GM21576 (cell line): ENCODE data around the gene ATE1.
"Not testable (repeated sequence)": the region's sequence is repeated elsewhere in the genome, so short reads cannot be mapped to it uniquely, and the experiment has no call there.

Experiments
- ATAC-seq: cut with Tn5 transposase; IDR thresholded peaks from one replicate; pipeline ENCODE4 v1.9.1; 2021; ENCODE audit warnings: mild to moderate bottlenecking, moderate library complexity; ENCODE audit not compliant: unreplicated experiment

Gene ATE1

DNA sequence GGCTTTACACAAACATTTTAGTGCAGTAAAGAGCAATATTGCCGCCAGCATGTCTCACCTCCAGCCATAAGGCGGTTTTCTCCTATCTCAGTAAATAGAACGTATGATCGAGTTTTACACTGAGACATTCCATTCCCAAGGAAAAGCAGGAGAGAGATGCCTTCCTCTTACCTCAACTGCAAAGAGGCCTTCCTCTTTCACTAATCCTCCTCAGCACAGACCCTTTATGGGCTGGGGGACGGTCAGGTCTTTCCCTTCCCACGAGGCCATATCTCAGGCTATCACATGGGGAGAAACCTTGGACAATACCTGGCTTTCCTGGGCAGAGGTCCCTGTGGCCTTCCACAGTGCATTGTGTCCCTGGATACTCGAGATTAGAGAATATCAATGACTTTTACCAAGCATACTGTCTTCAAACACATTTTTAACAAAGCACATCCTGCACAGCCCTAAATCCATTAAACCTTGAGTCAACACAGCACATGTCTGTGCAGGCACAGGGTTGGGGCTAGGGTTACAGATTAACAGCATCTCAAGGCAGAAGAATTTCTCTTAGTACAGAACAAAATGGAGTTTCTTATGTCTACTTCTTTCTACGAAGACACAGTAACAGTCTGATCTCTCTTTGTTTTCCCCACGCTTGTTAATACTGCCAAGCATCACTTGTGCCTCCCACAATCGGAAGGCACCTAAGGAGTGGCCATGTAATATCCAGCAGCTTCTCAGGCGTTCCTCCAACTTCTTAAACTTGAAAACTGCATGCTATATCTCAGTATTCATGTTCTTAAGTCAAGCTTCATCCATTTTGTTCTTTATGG, 2.6 kb upstream of the ATE1 start:
- not testable (repeated sequence) for ATAC-seq

DNA sequence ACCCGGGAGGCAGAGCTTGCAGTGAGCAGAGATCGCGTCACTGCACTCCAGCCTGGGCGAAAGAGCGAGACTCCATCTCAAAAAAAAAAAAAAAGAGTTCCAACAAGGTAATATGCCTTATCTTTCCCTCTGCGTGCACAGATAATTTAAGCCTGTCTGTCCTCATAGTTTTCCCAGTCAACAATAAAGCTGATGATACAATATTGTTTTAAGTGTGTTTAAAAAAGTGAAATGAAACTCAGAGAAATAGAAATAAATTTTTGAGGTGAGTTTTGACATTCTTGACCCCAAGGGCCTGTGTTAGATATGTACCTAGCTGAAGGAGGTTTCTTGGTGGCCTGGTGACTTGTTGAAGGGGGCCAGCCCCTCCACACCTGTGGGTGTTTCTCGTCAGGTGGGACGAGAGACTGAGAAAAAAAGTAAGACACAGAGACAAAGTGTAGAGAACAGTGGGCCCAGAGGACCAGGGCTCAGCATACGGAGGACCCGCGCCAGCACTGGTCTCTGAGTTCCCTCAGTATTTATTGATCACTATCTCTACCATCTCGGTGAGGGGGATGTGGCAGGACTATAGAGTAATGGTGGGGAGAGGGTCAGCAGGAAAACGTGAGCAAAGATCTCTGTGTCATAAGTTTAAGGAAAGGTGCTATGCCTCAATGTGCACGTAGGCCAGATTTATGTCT, 1.9 kb upstream of the ATE1 start:
- not testable (repeated sequence) for ATAC-seq

DNA sequence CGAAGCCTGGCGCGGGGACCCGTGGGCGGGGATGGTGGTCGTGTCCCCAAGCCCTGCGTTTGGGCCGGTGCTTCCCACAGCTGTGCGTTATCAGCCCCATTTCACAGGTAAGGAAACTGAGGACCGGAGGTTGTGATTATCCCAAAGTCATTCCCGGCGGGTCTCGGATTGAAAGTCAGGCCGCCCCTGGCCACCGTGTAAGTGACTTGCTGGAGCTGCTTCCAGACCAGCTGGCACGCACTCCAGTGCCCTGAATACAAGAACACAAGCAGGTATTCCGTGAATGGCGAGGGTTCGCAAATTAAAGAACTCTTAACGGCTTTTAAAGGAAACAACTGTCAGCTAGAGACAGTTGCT, 675 bp upstream of the ATE1 start:
- ATAC-seq, result peak; percentile 5

DNA sequence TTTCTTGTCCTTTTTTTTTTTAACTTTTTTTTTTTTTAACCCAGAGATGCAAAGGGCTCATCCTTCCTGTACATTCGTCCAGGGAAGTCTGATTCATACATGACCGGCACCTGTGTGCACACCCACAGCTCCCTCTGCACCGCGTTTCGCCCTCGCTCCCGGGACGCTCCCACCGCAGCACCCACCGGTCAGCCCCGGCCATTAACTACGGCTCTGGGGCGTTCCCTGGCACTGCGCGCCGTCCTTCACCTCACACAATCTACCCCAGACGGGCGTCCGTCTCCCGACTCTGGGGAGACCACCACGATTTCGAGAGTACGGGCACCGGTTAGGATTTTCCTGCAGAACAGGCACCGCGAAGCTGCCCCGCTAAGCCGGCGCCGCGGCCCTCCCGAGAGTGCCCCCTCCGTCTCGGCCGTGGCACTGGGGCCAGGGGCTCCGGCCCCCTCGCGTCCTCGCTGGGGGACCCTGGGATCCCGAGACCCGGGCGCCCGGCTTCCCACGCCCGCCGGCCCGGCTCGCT, 452 bp downstream of the ATE1 start:
- peak; percentile 38 for ATAC-seq

DNA sequence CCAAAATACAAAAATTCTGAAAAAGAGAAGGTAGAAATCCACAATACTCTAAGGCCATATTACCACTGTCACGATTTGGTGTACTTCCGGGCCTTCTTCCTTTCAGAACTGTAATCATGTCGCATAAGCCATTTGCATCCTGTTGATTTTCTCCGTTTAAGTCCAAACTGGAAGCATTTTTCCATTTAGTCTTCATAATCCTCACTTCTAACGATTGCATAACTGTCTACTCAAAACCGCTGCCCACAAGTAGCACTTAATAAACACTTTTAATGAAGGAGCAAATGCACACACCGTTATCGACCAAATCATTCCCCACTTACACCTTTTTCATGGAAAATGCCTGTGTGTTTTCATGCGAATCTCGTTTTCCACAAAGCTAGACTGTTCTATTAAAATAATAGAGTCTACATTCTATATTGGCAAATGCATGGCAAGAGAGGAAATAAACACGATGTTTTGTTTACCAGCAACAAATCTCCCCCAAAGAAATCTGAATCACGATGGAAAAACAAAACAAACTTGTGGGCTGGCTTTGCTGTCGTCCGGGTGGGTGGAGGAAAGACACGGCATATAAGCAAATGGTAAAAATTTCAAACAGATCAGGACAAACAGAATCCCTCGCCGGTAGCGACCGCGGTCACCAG, 1.0 kb downstream of the ATE1 start:
- peak; percentile 15 for ATAC-seq

DNA sequence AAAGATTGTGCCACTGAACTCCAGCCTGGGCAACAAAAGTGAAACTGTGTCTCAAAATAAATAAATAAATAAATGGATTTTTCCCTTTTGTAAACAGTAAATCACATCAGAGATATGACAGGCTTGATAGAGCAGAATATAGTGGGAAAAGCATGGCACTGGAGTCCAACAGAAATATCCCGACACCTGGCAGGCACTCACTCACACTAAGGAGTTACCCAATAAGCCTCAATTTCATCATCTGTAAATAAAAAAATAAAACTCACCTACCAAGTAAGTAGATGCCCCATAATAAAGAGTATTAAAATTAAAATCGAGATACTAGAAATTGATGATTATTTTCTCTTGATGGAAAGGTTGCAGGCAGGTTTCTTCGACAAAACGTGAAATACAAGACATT, 1.7 kb downstream of the ATE1 start:
- no peak for ATAC-seq

DNA sequence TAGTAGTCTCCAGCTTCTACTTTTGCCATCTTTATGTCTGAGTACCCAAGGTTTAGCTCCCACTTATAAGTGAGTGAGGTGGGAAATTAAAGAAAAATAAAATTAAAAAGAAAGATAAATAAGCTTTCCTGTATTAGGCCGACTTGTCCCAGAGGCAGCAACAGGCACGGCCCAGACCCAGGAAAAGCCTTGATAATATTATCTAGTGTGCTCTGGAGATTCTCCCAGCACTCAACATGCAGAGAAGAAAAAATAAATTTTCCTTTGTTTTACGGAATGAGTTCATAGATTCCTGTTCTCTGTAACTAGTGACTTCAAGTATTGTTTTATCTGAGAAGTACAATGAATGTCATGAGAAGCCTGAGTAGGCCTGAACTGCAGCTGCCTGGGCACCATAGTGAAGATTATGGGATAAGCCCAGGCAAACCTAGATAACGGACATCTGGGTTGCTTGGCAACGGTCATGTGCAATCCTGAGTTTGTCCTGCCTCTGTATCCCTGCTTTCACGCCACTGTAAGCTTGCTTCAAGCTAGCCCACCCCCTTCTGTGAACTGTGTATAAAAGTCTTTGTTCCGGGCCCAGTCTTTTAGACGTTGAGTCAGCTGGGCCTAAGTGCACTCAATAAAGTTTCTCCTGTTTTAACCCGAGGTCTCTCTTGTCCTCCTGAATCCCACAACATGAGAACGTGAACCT, 6.4 kb downstream of the ATE1 start:
- no peak for ATAC-seq

DNA sequence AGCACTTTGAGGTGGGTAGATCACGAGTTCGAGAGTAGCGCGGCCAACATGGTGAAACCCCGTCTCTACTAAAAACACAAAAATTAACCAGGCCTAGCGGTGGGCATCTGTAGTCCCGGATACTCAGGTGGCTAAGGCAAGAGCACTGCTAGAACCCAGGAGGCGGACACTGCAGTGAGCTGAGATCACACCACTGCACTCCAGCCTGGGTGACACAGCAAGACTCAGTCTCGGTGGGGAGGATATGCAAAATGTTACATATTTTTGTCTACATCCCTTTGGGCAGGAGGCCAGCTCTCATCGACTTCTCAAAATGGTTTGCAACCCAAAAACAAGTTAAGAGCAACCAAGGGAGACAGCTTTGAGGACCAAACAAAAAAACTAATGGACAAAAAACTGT, 8.2 kb downstream of the ATE1 start:
- ATAC-seq, result peak; percentile 84

DNA sequence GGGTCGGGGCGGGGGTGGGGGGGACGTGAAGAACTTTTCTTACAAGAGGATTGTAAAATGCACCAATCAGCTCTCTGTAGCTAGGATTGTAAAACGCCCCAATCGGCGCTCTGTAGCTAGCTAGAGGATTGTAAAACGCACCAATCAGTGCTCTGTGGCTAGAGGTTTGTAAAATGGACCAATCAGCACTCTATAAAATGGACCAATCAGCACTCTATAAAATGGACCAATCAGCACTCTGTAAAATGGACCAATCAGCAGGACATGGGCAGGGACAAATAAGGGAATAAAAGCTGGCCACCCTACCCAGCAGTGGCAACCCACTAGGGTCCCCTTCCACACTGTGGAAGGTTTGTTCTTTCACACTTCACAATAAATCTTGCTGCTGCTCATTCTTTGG, 9.0 kb downstream of the ATE1 start:
- ATAC-seq, result not testable (repeated sequence)

DNA sequence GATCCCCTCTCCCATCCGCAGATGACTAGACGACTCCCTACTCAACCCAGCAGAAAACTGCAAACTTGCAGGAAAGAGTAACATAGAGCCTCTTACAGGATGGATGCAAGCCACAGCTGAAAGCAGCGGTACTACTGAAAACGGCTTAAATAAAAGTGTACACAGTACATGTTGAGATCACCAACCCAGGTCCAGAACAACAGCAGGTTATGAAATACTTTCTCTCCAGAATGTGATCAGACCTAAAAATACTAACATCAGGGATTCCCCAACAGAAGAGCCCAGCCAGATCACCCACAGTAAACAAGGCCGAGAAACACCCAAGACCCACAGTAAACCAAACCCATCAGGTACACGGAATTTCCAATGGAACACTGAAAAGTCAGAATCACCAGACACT, 13.2 kb downstream of the ATE1 start:
- ATAC-seq, result no peak

DNA sequence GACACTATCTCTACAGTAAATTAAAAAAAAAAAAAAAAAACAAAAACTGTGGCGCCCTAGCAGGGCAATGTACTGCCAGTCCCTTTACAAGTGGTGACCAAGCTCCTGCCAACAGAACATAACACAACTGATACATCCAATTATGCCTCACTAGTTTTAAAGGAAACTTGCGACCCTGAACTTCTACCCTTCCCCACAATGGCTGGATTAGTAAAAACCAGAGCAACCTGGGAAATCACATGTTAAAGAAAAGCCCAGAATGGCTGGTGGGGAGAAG, 16.5 kb downstream of the ATE1 start:
- ATAC-seq, result no peak

DNA sequence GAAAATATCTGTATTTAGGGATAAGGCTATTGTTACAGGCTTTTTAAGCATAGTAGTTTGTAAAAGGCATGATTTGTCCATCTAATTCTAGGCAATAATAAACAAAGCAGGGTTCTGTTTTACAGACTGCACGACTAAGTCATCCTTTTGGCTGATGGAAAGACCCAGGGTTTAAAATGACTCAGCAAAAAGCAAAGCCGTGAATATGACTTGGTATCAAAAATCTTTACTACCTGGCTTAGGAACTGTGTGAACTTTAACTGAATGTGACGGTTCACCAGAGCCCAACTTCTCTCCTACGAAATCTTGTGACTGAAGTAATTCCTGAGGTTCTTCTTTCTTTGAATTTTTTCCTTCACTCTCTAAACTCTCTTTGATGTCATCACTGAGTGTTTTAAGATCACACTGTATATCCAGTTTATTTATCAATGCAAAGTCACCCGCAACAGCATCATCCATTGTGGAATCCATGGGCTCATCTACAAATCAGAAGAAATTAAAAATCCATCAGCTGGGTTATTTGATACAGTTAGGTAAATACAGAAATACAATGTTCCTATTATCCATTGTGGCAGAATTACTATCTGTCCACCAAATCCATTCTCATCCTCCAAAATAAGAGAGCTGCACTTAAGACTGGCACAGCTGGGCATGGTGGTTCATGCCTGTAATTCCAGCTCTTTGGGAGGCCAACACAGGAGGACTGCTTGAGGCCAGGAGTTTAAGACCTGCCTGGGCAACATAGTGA, 17.0 kb downstream of the ATE1 start:
- ATAC-seq, result no peak

DNA sequence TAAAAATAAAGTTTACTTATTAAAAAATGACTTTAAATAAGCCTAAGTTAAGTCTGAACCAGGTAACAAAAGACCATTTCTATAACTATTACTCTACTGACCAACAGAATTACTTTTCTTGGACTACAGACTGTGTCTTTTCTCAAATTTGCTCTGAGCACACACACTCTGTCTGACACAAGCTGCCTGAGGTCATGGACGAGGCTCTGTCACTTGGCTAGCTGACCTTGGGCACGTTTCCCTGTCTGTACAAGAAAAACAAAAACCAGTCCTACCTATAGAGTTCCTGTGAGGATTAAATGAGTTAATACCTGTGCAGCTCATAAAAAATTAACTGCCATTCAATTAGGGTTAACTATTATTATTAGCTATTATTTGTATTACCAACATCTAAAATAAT, 22.9 kb downstream of the ATE1 start:
- ATAC-seq, result no peak

DNA sequence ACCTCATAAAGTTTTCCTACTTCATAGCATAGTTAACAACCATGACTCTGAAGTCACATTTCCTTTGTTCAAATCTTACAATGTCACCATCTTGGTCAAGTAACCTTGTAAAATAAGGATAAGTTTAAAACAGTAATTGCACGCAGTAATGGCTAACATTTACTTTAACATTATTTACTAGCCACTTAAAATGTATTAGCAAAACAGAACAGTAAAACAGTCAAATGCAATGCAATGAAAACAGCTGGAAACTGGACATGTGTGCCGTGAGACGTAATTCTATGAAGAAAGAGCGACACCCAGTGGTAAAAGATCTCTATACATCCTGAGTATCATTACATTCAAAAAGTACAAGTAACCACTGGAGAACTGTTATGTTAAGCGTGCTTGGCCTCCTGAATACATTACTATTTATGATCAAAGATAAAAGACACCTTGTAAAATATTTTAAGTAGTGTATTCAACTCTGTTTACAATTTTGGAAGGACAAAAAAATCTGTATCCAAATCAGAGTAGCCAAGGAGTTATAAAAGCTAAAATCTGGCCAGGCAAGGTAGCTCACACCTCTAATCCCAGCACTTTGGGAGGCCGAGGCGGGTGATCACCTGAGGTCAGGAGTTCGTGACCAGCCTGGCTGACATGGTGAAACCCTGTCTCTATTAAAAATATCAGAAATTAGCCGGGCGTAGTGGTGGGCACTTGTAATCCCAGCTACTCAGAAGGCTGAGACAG, 27.2 kb downstream of the ATE1 start:
- ATAC-seq, result peak; percentile 77

DNA sequence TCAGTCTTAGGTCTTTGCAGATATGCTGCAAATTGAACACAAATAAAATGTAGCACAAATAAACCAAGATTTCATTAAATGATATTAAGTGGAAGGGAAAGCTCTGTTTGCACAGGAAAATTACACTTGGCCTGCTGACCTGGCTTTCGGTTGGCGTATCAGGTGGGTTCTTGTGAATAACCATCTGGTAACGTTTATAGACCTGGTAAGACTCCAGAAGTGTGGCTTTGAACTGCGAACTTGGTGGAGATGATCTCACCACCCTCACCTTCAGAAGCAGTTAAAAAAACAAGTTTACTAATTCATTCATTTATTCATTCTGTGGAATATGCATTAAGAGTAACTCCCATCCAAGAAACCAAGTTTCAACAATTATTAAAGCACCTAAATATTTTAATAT, 28.1 kb downstream of the ATE1 start:
- ATAC-seq, result no peak

DNA sequence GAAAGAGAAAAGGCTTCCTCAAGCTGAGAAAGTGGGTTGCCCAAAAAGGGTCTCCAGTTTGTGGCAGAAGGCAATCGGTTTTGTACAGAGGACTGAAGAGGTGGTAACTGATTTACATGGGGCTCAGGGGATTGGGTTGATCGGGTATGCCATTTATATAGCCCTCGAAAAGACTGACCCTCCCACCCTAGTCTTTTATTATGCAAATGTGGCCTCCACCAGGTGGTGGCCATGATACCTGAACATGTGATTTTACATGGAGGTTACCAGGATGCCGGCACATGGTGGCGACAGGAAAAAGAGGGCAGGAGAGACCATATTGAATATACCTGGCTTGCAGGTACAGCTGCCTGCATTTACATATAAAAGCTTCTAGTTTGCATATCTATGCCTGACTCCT, 36.7 kb downstream of the ATE1 start:
- no peak for ATAC-seq

DNA sequence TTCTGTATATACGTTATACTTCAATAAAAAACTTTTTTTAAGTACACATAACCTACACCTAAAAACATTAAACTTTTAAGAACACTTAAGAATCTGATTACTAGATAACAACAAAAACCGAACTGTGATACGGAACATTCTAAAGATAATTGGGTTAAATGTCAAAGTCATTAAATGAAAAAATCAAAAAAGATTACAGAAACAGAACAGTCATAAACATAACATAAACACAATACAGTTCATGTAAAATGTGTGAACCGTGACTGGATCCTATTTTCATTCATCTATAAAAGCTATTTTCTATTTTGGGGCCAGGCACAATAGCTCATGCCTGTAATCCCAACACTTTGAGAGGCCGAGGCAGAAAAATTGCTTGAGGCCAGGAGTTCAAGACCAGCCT, 38.6 kb downstream of the ATE1 start:
- no peak for ATAC-seq

DNA sequence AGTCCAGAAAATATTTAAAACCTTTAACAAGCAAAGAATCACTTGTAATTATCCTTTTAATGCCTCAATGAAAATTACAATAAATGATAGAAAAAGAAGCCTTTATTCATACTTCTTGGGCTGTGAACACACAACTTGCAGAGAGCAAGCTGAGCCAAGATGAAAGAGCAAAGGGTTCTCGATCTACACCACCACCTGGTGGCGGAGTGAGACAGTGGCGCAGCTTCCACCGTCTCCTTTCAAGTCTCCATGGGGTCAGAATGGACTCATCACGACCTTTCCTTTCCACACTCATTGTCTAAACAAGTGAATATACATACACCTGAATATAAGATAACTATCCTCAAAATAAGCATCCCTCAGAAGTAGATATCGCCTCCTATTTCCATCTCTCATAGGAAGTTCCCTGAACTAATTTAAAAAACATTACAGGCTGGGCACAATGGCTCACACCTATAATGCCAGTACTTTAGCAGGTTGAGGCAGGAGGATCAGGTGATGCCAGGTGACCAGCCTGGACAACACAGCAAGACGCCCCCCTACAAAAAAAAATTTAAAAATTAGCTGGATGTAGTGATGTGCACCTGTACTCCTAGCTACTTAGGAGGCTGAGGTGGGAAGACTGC, 40.7 kb downstream of the ATE1 start:
- peak; percentile 72 for ATAC-seq

DNA sequence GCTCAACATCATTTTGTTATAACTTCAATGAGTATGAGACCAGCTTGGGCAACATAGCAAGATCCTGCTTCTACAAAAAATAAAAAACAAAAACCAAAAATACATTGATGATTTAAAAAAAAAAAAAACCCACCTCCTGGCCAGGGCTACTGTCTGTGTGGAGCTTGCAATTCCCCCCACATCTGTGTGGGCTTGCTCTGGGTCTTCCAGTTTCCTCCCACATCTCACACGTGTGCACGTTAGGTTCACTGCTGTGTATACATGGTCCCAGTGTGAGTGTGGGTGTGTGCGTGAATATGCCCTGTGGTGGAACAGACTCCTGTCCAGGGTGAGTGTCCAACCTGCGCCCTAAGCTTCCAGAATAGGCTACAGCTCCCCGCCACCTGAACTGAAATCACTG, 41.6 kb downstream of the ATE1 start:
- ATAC-seq, result no peak

DNA sequence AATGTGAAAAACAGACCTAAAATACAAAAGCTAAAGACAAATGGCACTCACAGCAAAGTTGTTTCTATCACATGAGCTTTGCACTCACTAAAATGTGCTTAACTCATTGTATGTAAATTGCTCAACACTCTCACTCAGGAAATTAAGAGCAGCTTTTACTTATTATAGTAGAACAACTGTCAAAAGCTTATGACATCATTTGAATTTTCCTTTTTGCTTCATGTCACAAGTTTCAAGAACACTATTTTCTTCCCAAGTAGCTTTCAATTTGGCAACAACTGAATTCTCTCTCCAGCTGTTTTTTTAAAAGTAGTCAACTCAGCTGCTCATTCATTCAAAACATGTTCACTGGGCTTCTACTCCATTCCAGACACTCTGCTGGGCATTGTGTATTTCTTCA, 46.9 kb downstream of the ATE1 start:
- no peak for ATAC-seq
